Fibroblast of upper back skin (primary cell): ENCODE data around the gene RNF34.

Experiments
- DNase-seq: peaks from one replicate; pipeline ENCODE4 v3.0.0-alpha.2; 2013

The RNF34 gene

DNA sequence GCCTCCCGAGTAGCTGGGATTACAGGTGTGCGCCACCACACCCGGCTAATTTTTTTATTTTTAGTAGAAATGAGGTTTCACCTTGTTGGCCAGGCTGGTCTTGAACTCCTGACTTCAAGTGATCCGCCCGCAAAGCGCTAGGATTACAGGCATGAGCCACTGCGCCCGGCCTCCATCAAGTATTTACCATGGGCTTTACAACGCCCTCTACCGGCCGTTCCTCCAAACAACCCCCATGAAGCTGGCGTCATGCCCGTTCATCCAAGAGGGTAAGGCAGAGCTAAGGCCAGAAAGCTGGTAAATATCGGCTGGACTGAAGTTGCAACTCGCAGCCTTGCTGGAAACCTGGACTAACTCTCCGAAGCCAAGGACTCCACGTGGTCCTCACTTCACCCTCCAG, 41.6 kb downstream of the RNF34 start:
- DNase-seq: no peak

DNA sequence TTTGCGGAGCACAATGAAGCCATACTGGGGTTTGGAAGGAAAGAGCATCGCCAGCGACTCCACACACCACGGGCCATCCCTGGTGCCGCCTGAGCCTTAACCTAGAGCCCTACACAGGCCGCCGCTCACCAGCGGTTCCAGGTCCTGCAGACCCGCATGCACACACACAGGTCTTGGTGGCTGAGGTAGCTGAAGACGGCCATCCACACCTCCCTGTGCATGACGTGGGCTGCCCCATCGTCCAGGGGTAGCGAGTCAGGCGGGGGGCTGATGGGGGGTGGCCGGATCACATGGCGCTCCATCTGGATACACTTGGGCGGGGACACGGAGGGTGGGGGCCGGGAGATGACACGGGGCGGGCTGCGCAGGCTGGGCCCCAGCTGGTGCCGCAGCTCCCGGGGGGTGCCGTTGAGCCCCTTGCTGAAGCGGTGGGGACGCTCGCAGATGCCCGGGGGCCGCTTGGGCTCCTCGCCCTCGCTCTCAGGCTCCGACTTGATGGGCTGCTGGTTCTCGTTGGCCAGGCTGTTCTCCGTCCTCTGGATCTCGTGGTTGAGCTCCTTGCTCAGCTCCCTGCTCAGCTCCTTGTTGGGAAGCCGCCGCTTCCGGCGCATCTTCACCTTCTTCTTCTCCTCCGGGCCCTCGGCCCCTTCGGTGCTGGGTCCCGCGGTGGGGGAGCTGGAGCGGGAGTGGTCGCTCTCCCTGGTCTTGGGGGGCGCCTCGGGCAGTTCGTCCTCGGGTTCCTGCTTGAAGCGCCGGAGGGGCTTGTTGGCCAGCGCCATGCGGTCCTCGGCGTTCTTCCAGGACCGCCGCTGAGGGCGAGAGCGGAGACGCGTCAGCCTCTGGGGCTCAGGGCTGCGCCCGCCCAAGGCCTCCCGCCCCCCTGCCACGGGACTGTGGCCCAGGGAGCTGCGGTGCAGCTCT, 42.4 kb downstream of the RNF34 start:
- DNase-seq: no peak

DNA sequence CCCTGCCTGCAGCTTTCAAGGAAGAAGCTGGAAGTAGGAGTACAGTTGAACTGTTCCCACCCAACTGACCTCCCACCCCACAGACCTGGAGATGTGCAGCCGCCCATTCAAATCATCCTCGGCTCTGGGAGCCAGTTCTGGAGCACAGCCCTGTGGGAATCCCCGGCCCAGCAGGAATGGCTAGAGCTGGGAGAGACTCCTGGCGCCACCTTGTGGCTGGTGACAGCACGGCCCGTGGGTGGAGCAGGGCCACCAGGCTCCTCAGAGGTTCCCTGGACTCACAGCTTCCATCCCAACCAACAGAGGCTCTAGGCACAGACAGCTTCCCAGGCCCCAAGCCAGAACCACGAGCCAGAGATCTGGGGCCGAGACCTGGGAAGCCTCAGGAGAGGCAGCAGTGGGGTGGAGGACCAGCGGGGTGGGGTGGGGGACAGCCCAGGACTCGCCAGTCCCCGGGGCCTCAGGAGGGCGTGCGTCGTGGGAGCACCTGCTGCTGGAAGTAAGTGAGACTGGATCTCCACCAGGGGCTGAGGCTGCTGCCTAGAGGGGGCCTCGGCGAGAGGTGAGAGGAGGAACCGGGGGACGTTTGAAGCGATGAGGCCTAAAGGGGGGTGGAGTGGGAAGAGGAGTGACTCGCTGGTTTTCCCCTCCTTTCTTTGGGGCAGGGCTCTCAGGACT, 43.4 kb downstream of the RNF34 start:
- DNase-seq: peak; percentile 65

DNA sequence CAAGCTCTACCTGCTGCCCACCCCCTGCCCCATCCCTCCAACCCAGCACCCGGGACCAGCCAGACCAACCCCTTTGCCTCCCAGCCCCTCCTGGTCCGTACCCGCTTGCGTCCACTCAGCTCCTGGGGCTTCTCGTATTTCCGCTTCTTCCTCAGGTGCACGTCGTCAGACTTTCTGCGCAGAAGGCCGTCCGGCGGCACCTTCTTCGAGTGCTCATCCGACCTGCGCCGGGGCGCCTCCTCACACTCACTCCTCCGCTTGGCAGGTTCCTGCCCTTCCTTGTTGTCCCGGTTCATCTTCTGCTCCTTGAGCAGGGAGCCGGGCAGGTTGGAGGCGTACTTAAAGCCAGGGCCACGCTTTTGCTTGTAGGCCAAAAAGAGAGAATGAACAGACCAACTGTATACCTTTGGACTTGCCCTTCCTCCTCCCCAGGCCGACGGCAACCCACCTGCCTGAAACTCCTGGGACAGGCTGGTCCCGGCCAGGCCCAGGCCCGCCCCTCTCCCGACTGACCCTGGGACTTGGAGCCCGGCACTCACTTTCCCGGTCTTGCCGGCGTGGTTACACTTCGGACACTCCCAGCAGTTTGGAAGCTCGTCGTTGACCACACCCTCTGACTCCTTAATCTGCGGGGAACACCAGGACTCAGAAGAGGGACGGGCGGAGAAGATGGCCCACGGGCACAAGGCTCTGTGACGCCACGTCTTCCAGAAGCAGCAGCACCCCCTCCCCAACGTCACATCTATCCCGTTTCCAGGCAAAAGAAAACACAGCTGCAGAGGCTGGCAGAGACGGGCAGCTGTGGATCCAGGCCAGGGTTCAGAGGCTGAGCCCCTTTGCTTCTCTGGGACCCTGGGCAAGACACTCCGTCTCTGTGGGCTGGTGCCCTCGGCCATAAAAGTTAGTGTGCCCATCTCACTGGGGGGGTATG, 44.3 kb downstream of the RNF34 start:
- DNase-seq: no peak

DNA sequence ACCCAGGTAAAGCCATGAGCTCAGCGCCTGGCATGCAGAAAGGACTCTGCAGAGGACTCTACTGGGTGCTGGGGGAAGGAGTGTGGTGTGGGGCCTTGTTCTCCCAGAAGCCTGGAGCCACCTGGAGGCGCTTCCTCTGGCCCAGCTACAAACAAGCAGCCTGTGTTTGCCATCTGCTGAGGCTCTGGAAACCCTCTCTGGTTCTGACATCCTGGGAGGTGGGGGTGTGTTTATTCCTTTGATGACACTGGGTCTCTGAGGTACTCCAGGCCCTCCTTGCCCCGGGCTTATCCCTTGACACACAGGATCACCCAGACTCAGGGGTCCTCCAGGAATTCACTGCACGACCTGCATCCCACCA, 44.9 kb downstream of the RNF34 start:
- no peak for DNase-seq

DNA sequence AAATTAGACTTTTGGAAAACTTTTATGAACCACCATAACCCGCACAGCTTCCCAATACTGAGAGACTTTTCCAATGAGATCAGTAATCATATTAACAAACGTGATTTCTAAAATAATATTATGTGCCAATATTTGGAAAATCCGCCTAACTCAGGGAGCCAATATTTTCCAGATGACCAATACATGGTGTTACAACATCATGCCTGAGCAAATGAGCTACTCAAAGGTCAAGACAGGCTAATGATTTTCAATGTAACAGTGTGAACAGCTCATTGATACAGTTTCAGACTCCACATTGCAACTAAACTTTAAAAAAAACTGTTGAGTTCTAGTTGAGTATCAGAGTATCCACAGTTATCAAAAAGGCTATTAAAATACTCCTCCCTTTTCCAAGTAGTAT, 46.8 kb downstream of the RNF34 start:
- DNase-seq: no peak

DNA sequence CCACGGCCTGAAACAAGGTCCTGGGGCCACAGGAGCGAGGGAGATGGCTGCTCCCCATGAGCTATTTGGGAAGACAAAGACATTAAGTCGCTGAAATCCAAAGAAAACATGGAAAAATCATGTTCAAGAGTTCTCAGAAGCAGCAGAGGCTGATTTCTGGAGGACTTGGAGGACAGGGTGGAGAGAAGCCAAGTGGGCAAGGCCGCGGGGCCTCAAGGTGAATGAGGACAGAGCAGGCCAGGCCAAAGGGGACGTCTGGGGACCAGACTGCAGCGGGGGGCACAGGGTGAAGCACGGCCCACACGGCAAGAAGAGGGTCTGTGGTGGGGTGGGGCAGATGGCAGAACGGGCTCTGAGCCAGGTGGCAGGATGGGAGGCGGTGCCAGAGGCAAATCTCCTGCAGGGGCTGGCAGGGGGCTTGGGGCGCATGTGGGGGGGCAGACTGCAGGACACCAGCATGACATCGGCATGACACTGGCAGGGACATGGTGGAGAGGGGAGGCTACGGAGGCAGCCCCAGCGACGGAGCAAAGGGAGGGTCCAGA, 48.9 kb downstream of the RNF34 start:
- no peak for DNase-seq

DNA sequence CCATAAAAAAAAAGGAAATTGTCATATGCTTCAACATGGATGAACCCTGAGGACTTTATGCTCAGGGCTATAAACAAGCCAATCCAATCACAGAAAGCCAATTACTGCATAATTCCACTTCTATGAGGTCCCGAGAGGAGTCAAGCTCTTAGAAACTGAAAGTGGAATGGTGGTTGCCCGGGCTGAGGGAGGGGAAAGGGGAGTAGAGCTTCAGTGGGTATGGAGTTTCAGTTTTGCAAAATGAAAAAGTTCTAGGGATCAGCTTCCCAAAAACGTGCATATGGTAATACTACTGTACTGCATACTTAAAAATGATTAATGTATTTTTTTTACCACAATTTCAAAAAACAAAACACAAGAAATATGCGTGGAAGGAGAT, 52.0 kb downstream of the RNF34 start:
- DNase-seq: peak; percentile 20

DNA sequence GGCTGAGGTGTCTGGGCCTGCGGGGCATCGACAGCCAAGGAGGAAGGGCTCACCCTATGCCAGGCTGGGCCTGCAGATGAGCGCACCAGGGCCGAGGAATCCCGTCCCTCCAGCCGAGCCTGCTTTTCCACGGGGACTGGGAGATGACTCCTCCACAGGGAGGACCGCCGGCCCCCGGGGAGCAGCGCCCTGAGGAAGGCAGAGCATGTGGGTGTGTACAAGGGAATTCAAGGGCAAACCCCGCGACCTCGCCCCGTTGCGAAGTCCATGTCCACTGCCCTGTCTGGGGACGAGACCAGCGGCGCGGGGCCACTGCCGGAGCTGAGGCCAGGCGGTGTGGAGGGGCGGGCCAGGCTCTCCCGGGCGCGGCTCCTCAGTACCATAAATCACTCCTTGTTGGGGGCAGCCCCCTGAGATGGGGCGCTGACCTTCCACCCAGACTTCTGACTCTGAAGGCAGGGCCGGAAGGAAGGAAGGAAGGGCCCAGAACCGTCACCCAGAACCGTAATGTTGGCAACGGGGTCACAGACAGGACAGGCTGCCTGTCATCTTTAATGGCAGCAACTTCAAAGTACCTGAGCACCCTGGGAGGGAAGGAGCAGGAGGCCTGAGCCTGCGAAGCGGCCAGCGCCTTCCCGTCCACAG, 52.5 kb downstream of the RNF34 start:
- DNase-seq: no peak

DNA sequence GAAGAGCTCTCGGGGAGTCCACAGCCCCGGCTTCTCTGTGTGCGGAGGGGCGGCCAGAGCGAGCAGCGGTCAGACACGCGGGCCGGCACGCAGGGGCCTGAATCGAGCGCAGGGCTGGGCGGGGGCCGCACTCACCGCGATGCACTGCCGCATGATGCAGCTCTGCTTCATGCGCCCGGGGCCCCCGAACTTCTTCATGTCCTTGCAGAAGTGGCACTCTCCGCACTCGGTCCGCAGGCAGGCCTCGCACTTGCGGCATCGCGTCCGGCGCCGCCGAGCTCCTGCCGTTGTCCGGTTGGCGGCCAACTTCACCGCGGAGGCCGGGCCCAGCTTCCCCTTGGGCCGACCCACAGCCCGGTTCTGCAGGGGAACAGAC, 53.1 kb downstream of the RNF34 start:
- DNase-seq: no peak

DNA sequence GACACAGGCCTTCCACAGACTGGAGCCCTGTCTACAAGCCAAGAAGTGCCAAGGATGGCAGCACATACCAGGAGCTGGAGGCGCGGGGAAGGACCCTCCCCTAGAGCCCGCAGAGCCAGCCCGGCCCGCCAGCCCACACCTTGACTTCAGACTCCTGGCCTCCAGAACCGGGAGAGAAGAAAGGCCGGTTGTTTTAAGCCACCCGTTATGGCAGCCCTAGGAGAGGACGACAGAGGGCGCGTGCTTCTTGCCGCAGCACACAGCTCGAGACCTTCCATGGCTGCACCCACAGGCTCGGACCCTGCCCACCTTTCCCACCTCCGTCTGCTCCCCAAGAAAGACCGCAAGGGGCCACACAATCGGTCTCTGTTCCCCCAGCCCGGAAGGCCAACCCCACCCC, 53.7 kb downstream of the RNF34 start:
- no peak for DNase-seq

DNA sequence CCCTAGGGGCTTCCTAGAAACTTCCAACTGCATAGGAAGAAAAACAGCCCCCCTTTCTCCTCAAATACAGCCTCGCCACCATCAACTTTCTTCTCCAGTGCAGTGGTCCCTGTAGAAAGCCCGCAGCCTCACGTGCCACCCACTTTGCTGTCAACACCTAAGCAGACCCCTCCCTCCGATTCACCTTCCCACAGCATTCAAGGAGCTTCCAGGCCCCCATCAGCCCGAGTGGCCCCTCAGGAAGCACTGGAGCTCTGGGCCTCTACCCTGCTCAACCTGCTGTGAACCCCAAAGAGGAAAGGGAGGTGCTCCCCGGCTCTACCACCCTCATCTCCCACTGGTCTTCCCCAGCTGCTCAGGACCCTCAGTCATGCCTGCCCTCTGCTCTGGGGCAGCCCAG, 55.0 kb downstream of the RNF34 start:
- DNase-seq: no peak

DNA sequence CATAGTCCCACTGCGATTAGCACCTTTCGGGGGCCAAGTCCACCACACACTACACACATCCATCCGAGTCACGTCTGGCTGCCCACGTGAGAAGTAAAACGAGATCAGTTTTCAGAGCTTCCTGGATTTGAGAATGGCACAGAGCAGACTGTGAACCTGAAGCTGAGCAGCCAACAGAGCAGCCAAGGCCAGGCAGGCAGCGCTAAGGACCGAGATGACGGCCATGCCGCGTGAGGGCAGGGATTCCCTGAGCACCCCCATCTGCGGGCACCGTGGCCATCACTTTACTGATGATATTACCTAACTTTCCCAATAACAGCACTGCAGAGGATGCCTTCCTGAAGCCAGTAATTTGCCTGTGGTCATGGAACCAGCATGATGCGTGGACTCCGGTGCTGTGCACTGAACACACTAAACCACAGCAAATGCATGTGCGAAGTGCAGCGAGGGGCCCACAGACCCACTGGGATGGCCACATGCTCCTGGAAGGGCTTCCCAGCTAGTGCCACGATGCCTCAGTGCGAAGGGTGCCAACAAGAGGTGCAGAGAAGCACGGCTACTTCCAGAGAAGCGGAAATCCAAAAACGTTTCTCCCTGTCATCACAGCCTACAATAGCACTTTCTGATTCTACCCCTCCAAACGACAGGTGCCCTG, 56.0 kb downstream of the RNF34 start:
- DNase-seq: no peak

DNA sequence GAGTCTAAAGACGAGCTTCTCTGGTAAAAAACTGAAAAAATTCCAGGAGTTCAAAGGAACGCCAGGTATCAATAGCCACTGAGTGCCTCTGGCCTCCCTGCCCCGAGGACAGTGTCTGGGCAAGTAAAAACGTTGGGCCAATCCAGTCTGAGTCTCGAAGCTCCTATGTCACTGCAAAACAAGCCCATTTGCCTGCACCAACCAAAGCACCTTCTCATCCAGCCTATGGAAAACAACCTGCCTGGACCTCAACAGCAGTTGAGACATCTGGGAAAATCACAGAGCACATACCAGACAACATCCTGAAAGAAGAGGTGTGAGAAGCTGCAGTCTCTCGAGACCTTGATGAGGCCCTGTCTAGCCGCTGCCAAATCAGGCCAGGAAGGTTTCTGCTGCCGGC, 56.6 kb downstream of the RNF34 start:
- no peak for DNase-seq

DNA sequence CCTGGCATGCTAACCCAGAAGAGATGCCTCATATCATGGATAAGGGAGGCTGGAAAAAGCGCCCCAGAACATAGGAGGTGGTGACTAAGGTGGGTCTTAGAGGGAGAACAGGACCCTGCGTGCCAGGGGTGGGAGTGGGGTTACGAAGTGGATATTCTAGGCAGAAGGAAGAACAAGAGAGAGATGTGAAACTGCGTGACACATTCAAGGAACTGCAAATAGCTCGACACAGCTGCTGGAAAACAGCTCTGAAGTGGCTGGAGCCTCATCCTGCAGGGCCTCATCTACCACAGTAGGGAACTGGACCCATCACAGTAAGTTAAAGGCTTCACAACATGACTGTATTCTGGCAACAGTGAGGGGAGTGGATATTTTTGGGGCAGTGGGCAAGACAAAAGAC, 61.1 kb downstream of the RNF34 start:
- no peak for DNase-seq

DNA sequence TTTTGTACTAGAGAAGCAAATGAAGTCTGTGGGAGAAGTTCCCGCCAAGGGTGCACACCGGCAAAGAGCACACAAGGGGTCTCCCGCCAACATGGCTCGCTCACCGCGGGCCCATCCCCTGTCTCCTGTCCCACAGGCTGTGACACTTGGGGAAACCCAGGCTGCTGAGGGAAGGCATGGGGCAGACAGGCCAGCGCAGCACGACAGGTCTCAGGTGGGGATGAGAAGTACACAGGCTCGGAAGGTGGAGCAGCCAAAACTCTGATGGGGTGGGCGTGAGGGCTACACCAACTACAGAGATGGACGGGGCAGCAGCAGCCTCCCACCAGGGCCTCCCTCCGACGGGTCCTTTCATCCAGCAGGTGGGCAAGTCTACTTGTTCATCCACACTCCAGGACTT, 64.4 kb downstream of the RNF34 start:
- DNase-seq: no peak

DNA sequence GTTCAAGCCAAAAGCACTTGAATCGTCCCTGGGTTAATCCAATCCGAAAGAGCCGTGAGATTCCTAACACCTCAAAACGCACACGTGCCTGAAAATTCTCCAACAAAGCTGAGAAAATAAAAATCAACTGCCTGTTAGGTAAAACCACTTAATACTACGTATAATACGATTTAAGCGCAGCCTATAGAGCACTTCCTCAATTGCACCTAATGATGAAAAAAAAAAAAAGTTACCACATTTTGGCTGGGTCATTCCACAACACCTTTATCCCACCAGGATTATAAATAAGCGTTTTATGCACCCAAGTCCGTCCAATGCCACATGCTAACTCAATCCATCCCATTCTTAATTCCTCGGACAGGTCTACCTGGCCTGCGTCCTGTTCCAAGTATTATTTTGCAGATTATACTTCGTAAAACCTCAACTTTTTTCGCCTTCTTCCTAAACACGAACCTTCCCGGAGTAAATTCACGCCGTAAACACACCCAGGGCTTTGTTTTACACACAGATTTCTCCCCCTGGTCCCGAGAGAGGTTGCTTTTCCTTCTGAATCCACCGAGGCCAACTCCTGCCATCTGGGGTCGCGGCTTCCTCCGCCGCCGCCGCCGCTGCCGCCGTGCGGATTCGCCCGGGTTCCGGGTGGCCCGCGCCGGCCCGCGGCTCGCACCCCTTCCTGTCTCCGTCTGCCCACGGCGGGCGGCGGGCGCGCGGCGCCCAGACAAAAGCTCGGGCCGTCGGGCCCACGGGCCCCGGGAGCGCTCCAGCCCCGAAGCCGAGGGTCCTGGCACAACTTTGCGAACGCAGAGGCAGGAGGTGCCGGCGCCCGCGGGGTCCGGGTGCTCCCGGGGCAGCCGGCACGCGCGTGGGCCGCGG, 66.2 kb downstream of the RNF34 start:
- peak; percentile 19 for DNase-seq

DNA sequence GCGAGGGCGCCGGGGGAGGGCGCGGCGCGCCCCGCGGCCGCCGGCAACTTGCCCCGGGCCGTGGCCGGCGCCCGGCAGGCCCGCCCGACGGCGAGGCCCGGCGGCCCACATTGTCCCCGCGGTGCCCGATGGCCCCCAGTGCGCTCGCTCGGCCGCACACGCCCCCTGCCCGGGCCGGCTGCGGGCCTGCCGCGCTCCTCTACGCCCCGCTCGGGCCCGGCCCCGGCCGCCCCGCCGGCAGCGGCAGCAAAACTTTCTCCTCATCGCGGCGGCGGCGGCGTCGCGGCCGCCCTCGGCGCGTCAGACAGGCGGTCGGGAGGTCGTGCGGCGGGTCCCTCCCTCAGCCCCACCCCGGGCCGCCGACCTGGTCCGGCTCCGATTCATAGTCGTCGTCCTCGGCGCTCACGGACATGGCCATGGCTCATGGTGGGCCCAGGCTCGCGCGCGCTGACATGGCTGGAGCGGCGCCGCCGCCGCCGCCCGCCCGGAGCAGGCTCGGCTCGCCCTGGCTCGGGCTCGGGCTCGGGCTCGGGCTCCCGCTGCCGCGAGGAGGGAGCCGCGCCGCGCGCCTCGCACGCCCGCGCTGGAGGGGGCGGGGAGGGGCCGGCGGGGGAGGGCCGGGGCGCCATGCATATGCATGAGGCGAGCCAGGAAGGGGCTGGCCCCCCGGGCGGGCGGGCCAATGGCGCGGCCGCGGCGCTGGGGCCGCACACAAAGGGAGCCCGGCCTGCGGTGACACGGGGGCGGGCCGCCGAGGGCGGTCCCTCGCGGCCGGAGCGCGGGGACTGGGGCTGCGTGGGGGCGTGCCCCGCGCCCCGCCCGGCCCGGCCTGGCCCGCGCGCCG, 67.1 kb downstream of the RNF34 start:
- DNase-seq: peak; percentile 87

DNA sequence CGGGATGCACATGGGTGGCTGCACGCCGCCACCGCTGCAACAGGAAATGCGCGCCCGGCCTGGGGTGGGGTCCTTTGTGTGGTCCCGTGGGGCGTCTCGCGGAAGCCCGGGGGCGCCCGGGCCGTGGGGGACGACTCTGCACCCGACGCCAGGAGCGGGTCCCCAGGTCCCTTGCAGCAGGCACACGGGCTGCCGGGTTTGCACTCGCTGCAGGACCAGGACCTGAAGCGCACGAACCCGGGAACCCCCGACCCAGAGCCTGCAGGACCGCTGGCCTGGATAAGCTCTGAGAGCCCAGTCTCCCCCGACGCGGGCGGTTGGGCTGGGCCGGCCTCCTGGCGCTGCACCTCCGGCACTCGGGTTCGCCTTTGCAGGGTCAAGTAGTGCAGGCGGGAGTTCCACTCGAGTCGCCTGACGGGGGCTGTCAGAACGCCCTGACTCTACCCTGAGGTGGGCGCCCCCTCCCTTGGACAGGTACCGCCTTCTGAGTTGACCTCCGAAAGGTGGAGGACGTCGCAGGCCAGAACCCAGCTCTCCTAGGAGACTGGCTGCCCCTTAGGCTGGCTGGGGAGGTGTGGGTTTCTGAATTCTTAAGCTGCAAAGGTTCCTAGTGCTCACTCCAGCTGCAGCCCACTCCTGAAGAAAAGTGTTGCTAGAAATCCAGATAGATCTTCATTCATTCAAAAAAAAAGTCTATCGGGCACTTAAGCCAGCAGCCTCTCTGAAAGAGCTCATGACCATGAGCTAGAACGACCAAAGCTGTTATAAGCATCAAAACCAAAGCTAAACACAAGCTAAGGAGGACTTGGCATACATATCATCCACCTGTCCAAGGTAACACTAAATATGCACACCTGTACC, 68.0 kb downstream of the RNF34 start:
- DNase-seq: no peak
